Right lobe of liver (tissue), 6 donors: ENCODE data around the gene UAP1L1. TPM values are rescaled to one million over a fixed set of nuclear protein-coding genes. Genes with fewer than 3 reads are reported as not detected.
A peak's percentile ranks its signal among the peaks of the same experiment; 100 is the strongest.

Source experiments
- ATAC-seq, 4 donors: fragments of 200-7000 bp; cut with Tn5 transposase; one replicate each; pipeline ENCODE4 v1.9.1; 2020; ENCODE audit warnings: mild to moderate bottlenecking in 4 of 4, moderate library complexity in 4 of 4
- DNase-seq, 3 donors: peaks; one replicate each; pipeline ENCODE4 v3.0.0-alpha.2; 2020
- H3K27ac ChIP-seq, 3 donors: fragments of 200-600 bp; one replicate each; pipeline ENCODE4 v1.8.0; 2022
- H3K27me3 ChIP-seq, 2 donors: fragments of 200-600 bp; one replicate each; pipeline ENCODE4 v1.8.0; 2022
- H3K36me3 ChIP-seq, 4 donors: fragments of 200-600 bp; sonication (generic) in 1 of 4; one replicate each; pipeline versions ENCODE4 v1.5.1 to v1.8.0; 2017 to 2022; ENCODE audit warnings: control low read depth in 1 of 4
- H3K4me1 ChIP-seq, 4 donors: fragments of 200-600 bp; sonication (generic) in 1 of 4; one replicate each; pipeline versions ENCODE4 v1.5.1 to v1.8.0; 2017 to 2022; ENCODE audit warnings: control low read depth in 1 of 4
- H3K4me3 ChIP-seq, 3 donors: fragments of 200-600 bp; one replicate each; pipeline ENCODE4 v1.8.0; 2022
- H3K9me3 ChIP-seq, 4 donors: fragments of 200-600 bp; sonication (generic) in 1 of 4; one replicate each; pipeline versions ENCODE4 v1.5.1 to v1.8.0; 2017 to 2022; ENCODE audit warnings: control low read depth in 1 of 4
- POLR2A ChIP-seq: fragments of 450-650 bp; IDR thresholded peaks from one replicate; pipeline ENCODE4 v1.6.1; 2017; ENCODE audit warnings: antibody characterized with exemption, mild to moderate bottlenecking
- WGBS: methylation state at CpG from one replicate; pipeline ENCODE4 v1.1.6; 2018; ENCODE audit warnings: low coverage, low lambda C conversion rate; ENCODE audit not compliant: insufficient coverage; ENCODE audit errors: missing lambda C conversion rate; 5-methylcytosine and 5-hydroxymethylcytosine counted together
- intact Hi-C, 2 donors: fragments of 100-400 bp; cut with DNase I; formaldehyde crosslinking; loops; one replicate each; pipeline versions ENCODE4 v1.11.2 to v1.14.1; 2022
- total RNA-seq, 6 experiments: library from RNA; depleted of rRNA in 2 of 6; stranded (reverse); fragments of >200 nt in 2 of 6; fragmentation: NEBNext Ultra II Directional in 3 of 6; extraction: Animal tissue kit (Norgen Biotek cat#: 25700) in 3 of 6; gene quantifications; one replicate each; pipeline versions ENCODE4 v1.1.0 to v1.2.4, GENCODE V29; 2016 to 2023
- TF ChIP-seq, protein P1 (sequence below), 4 donors: fragments of 200-600 bp in 3 of 4; fragments of 450-650 bp in 1 of 4; IDR thresholded peaks; one replicate each; pipeline versions ENCODE4 v1.5.1 to v1.8.0; 2016 to 2022; ENCODE audit warnings: antibody characterized with exemption in 4 of 4, mild to moderate bottlenecking in 2 of 4
- donor health status: DM: no; HTN: yes; CAD: no.
- donor health status: DM: no; HTN: no; CAD: no.
- donor health status: DM: no; HTN: no; CAD: no.
- donor health status: DM: no; HTN: yes; CAD: no.
- donor health status: DM: no; HTN: yes; CAD: no.

UAP1L1 gene
- total RNA-seq, 6 experiments from 2014 or later: 1.3 to 4.9 (median 1.9) TPM

GRCh38 chr9:137052293-137052692, 25.0 kb upstream of the UAP1L1 start:
- ATAC-seq: no peak
- no peak overlapping the region for H3K4me3 ChIP-seq
- intact Hi-C loops: no loop called here
- DNase-seq: no peak
- H3K27ac ChIP-seq: no peak overlapping the region
- H3K36me3 ChIP-seq: no peaks in the 10 kb centered on the region
- no peaks in the 10 kb centered on the region for H3K9me3 ChIP-seq
- H3K4me1 ChIP-seq: peaks cover 2 to 27% (median 11%) of the 10 kb centered on the region in 4 donors
- H3K27me3 ChIP-seq: peaks cover 0 to 10% of the 10 kb centered on the region in 2 donors
- TF ChIP-seq POLR2A: no peak
- TF ChIP-seq, protein P1, sequence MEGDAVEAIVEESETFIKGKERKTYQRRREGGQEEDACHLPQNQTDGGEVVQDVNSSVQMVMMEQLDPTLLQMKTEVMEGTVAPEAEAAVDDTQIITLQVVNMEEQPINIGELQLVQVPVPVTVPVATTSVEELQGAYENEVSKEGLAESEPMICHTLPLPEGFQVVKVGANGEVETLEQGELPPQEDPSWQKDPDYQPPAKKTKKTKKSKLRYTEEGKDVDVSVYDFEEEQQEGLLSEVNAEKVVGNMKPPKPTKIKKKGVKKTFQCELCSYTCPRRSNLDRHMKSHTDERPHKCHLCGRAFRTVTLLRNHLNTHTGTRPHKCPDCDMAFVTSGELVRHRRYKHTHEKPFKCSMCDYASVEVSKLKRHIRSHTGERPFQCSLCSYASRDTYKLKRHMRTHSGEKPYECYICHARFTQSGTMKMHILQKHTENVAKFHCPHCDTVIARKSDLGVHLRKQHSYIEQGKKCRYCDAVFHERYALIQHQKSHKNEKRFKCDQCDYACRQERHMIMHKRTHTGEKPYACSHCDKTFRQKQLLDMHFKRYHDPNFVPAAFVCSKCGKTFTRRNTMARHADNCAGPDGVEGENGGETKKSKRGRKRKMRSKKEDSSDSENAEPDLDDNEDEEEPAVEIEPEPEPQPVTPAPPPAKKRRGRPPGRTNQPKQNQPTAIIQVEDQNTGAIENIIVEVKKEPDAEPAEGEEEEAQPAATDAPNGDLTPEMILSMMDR (IDR thresholded peaks at IDR 0.05): no peak
- no CpG with 5 or more reads among the region's 8 CpGs for WGBS

DNA sequence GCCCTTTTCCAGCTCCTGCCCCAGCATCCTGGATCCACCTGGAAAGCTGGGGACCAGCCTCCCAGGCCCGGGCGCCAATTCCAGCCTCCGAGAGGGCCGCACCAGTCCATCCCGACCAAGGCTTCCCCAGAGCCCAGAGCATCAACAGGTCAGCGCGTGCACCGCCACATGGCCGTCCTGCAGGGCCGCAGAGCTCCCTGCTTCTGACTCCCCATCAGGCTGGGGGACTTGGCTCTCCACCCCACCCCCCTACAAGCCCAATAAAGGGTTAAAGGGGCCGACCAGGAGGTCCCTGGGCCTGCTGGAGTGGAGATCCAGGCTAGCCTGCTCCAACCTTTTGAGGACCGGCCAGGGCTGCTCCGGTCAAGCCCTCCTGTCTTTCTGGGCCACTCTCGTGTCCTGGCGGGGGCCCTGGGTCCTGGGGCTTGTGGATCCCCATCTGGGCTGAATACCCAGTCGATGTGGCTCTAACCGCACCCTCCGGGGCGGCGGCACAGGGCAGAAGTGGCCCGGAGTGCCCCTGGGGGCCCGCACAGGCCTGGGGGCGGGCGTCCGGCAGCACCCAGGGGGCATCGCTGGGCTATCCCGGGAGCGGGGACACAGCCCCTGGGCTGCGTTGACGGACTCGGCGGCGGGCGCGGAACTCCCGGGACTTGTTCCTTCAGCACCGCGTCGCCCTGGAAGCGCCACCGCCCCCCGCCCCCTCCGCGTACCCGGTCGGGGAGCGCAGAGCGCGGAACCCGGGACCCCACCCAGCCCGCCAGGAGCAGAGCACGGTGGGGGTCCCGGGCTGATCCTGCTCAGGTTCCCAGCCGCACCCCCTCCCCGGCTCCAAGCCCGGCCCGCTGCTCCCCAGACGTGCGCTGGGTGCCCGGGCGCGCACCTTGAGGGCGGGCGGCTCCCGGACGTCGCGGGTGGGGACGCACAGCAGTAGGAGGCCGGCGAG, 24.0 kb upstream of the UAP1L1 start:
- TF ChIP-seq POLR2A: no peak
- TF ChIP-seq, protein P1 (IDR thresholded peaks at IDR 0.05): no peak
- ATAC-seq: no peak
- no peaks in the 10 kb centered on the region for H3K36me3 ChIP-seq

GRCh38 chr9:137053944-137054931, 23.1 kb upstream of the UAP1L1 start, which contains the start of gene ENTPD2:
Gene ENTPD2, minus strand, starts transcription at chr9:137054061. Its CDS starts 64 bp downstream, at chr9:137053997.
- intact Hi-C loops: no loop called here
- Histone ChIP-seq H3K4me3 (peak within 1 kb of the TSS; percentile 29 to 53 (median 51)), H3K36me3 (no peaks in the 10 kb centered on the region), H3K4me1 (peaks cover 2 to 27% (median 11%) of the 10 kb centered on the region in 4 donors), H3K27me3 (no peaks in the 10 kb centered on the region), H3K27ac (peak within 1 kb of the TSS in 2 of 3 donors; percentile 70 to 81), H3K9me3 (no peaks in the 10 kb centered on the region)
- TF ChIP-seq, protein P1 (IDR thresholded peaks at IDR 0.05): no peak
- peak; percentile 64 for TF ChIP-seq POLR2A
- DNase-seq (peak in 2 of 3 donors; percentile 82 to 83), ATAC-seq (peak; percentile 64 to 74 (median 70))
- 8% methylated on average over 15 of the region's 90 CpGs for WGBS

More for the DNA sequence above, 24.0 kb upstream of the UAP1L1 start:
- Histone ChIP-seq H3K9me3 (no peaks in the 10 kb centered on the region), H3K4me1 (peaks cover 2 to 27% (median 11%) of the 10 kb centered on the region in 4 donors), H3K27me3 (no peaks in the 10 kb centered on the region), H3K27ac (no peak overlapping the region), H3K4me3 (peak overlapping the region; percentile 29 to 53 (median 51))
- WGBS: 40% methylated on average over 1 of the region's 71 CpGs
- intact Hi-C loops: no loop called here
- peak in 1 of 3 donors; percentile 27 for DNase-seq

DNA sequence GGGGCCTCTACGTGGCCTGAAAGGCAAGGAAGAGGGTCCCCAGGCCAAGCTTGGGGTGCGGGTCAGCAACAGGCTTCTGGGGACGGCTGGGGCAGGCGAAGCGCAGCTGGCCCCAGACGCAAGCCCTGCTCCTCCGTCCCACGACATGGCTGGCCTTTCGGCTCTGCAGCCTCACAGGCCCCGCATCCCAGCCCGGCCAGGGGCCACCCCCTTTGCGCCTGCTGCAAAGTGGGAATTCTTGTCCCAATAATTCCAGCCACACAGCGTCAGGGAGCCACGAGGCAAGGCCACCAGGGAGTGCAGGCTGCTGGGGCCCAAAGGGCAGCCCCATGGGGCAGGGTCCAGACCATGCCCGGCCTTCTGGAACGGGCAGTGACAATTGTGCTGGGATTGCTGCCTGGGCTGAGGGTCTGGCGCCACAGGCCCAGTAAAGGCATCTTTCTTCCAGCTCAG, 22.4 kb upstream of the UAP1L1 start:
- Histone ChIP-seq H3K36me3 (no peaks in the 10 kb centered on the region), H3K9me3 (no peaks in the 10 kb centered on the region), H3K4me1 (peaks cover 2 to 27% (median 11%) of the 10 kb centered on the region in 4 donors), H3K4me3 (peak overlapping the region; percentile 29 to 53 (median 51)), H3K27ac (peak overlapping the region in 2 of 3 donors; percentile 70 to 81), H3K27me3 (no peaks in the 10 kb centered on the region)
- ATAC-seq (peak; percentile 15 to 70 (median 69)), DNase-seq (peak in 2 of 3 donors; percentile 37 to 88)
- intact Hi-C loops: no loop called here
- no CpG with 5 or more reads among the region's 17 CpGs for WGBS
- TF ChIP-seq POLR2A: no peak
- TF ChIP-seq, protein P1 (IDR thresholded peaks at IDR 0.05): no peak
